SK-MEL-5 (cell line): ENCODE data around the gene RBM10. TPM values are rescaled to one million over a fixed set of nuclear protein-coding genes. Genes with fewer than 3 reads are reported as not detected.
"Not testable (repeated sequence)": the region's sequence is repeated elsewhere in the genome, so short reads cannot be mapped to it uniquely, and the experiment has no call there.

Experiments
- DNase-seq: peaks from one replicate; pipeline ENCODE4 v3.0.0-alpha.2; 2016; ENCODE audit warnings: low read depth, low spot score
- in situ Hi-C: cut with HindIII; loops from 2 replicates; pipeline ENCODE4 v1.10.0; 2016; ENCODE audit warnings: low sequenced_read_pairs, high pct_unique_total_duplicates, low pct_unique_long_range_greater_than_20kb
- polyA plus RNA-seq, 2 experiments: library from polyadenylated mRNA; depleted of rRNA; stranded (reverse); fragments of >200 nt; gene quantifications; 2 replicates each; pipeline ENCODE4 v1.2.3, GENCODE V29; 2015
- total RNA-seq: library from RNA; depleted of rRNA; stranded (reverse); fragments of >200 nt; shearing (Covaris generic); gene quantifications from 2 replicates; pipeline ENCODE4 v1.2.3, GENCODE V29; 2014; rRNA removed

The RBM10 gene, protein sequence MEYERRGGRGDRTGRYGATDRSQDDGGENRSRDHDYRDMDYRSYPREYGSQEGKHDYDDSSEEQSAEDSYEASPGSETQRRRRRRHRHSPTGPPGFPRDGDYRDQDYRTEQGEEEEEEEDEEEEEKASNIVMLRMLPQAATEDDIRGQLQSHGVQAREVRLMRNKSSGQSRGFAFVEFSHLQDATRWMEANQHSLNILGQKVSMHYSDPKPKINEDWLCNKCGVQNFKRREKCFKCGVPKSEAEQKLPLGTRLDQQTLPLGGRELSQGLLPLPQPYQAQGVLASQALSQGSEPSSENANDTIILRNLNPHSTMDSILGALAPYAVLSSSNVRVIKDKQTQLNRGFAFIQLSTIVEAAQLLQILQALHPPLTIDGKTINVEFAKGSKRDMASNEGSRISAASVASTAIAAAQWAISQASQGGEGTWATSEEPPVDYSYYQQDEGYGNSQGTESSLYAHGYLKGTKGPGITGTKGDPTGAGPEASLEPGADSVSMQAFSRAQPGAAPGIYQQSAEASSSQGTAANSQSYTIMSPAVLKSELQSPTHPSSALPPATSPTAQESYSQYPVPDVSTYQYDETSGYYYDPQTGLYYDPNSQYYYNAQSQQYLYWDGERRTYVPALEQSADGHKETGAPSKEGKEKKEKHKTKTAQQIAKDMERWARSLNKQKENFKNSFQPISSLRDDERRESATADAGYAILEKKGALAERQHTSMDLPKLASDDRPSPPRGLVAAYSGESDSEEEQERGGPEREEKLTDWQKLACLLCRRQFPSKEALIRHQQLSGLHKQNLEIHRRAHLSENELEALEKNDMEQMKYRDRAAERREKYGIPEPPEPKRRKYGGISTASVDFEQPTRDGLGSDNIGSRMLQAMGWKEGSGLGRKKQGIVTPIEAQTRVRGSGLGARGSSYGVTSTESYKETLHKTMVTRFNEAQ
- 42.2 and 42.6 TPM in 2 replicates for total RNA-seq
- polyA plus RNA-seq (2015; cell fraction: cytosol; rRNA removed) = 58.0 and 64.5 TPM in 2 replicates
- polyA plus RNA-seq (2015; cell fraction: nucleus; rRNA removed) = 47.9 and 52.9 TPM in 2 replicates

- DNase-seq = peak; percentile 93
- in situ Hi-C loops = no loop called here
Observed at GRCh38 chrX:47144626-47145394, at the start of gene RBM10, which contains the start of gene NDUFB11. Gene RBM10, plus strand, starts transcription at chrX:47145221. Its CDS starts 2,261 bp downstream, at chrX:47147482. Gene NDUFB11, minus strand, starts transcription at chrX:47144702. Its CDS starts 23 bp downstream, at chrX:47144679.

DNA sequence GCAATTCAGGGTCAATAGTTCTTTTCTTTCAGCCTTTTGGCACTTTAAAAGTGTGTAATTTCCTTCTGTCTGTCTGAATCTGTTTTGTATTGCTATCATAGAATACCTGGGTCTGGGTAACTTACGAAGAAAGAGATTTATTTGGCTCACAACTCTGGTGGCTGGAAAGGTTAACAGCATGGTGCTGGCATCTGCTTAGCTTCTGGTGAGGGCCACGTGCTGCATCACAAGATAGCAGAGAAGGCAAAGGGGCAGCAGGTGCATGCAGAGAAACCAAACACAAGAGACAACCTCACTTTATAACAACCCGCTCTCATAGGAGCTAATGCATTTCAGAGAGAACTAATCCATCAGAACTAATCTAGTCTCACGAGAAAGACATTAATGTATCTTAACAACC lies 48.0 kb upstream of the RBM10 start:
- in situ Hi-C loops = no loop called here
- DNase-seq = peak; percentile 21

DNA sequence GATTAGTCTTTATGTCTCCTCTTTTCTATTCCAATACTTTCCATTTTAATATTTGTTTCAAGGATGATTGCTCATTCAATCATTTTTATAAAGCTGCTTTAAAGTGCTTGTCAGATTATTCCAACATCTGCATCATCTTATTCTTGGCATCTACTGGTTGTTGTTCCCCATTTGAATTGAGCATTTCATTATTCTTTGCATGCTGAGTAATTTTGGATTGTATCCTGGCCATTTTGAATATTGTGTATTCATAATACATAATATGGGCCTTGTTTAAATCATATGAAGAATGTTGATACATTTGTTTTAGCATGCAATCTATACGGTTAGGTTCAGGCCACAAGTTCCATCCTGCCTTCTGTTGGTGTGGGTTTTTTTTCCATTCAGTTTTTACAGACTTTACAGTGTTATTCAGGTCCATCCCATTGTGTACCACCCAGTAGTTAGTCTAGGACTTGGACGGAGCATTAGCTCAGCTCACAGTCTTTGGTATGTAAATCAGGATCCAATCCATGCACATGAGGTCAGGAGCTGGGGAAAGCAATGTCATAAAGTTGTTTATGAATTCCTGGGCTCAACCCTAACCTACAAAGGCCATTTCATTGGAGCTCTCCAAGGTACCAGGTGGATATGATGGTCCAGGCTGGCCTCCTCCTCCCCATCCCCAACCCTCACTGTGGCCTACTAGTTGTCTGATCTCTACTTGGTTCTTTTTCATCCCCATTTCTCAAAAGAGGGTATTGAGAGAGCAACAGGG lies 46.5 kb upstream of the RBM10 start:
- DNase-seq = no peak

DNA sequence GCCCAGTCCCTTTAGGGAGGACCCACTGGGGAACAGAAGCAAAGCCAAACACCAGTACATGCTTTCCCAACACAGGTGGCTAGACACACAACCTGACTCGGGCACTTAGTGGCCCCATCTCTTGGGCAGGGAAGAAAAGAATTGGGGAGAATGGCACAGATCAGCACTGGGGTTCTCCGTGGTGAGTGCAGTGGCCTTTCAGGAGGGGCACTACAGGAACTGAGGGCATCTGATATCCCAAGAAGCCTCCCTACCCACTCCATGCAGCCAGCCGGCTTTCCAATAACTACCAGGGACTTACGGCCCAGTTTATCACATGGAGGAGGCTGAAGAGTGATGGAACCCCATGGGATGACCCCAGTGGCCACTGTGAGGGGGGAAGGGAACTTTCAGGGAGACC lies 43.8 kb upstream of the RBM10 start:
- no peak for DNase-seq
- in situ Hi-C loops = no loop called here

More for the DNA sequence above, 46.5 kb upstream of the RBM10 start:
- in situ Hi-C loops = no loop called here

- in situ Hi-C loops, DNase-seq: not testable (repeated sequence)
Observed at GRCh38 chrX:47110936-47111615, 33.9 kb upstream of the RBM10 start.

- in situ Hi-C loops = no loop called here
Observed at GRCh38 chrX:47112316-47112954, 32.6 kb upstream of the RBM10 start.

DNA sequence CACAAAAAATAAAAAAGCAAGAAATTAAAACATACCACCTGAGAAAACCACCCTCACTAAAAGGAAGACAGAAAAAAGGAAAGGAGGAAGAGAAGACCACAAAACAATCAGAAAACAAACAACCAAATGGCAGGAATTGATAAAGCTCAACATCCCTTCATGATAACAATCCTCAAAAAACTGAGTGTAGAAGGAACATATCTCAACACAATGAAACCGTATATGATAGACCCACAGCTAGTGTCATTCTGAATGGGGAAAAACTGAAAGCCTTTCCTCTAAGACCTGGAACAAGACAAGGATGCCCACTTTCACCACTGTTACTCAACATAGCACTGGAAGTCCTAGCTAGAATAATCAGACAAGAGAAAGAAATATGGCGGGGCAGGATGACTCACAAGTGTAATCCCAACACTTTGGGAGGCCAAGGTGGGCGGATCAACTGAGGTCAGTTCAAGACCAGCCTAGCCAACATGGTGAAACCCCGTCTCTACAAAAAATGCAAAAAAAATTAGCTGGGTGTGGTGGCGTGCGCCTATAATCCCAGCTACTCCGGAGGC lies 28.4 kb upstream of the RBM10 start:
- in situ Hi-C loops = not testable (repeated sequence)

More at GRCh38 chrX:47112316-47112954, 32.6 kb upstream of the RBM10 start:
- DNase-seq = no peak

GRCh38 chrX:47124466-47124865 lies 20.6 kb upstream of the RBM10 start:
- DNase-seq, in situ Hi-C loops: not testable (repeated sequence)

More for the DNA sequence above, 28.4 kb upstream of the RBM10 start:
- DNase-seq = not testable (repeated sequence)

- DNase-seq = peak; percentile 96
- in situ Hi-C loops = no loop called here
Observed at GRCh38 chrX:47129157-47129898, 15.7 kb upstream of the RBM10 start.

GRCh38 chrX:47129899-47130358 lies 15.1 kb upstream of the RBM10 start:
- no peak for DNase-seq
- in situ Hi-C loops = no loop called here

DNA sequence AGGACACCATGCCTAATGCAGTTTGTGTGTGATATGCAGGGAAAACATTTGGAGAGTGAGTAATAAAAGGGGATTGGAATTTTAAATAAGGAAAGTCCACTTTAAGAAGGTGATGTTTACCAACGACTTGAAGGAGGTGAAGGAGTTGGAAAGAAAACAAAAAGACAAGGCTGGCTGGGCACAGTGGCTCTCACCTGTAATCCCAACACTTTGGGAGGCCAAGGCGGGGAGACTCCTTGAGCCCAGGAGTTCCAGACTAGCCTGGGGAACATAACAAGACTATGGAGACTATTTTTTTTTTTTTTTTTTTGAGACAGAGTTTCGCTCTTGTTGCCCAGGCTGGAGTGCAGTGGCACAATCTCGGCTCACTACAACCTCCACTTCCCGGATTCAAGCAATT lies 11.5 kb upstream of the RBM10 start:
- in situ Hi-C loops = no loop called here
- DNase-seq = no peak

GRCh38 chrX:47135650-47136049 lies 9.4 kb upstream of the RBM10 start:
- DNase-seq = peak; percentile 15
- in situ Hi-C loops = not testable (repeated sequence)

DNA sequence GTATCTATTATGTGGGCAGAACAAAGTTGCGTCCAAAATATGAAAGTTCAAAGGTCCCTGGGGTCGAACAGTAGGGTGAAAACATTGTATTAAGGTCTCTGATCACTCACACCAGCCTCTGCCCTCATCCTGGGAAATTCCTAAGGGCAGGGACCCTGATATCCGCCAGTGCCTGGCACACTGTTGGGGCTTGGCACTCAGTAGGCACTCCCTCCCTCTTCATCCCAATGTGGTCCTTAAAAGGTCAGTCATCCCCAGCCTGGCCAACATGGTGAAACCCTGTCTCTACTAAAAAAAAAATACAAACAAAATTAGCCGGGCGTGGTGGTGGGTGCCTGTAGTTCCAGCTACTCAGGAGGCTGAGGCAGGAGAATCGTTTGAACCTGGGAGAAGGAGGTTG lies 6.8 kb upstream of the RBM10 start:
- in situ Hi-C loops = no loop called here
- no peak for DNase-seq

- in situ Hi-C loops = no loop called here
- DNase-seq = peak; percentile 28
Observed at GRCh38 chrX:47143894-47144625, 961 bp upstream of the RBM10 start.
